ENCODE measurements around the gene SLC30A2. TPM values are rescaled to one million over a fixed set of nuclear protein-coding genes. Genes with fewer than 3 reads are reported as not detected.
"Not testable (repeated sequence)": the region's sequence is repeated elsewhere in the genome, so short reads cannot be mapped to it uniquely, and the experiment has no call there.

SLC30A2 gene
- total RNA-seq (ENCODE audit: low replicate concordance): 4.4 and 24.4 TPM in 2 replicates
- long read RNA-seq, partial matches to known transcripts: 4 of 6 reads
- long read RNA-seq, other reads (novel, unspliced or antisense): 2 of 6 reads

- no peak for TF ChIP-seq CTCF (conservative IDR thresholded peaks at IDR 0.05)
- Mint-ChIP-seq H3K4me3 (peak within 1 kb of the TSS; percentile 87), H3K27me3 (peaks cover 77% of the 10 kb centered on the region), H3K4me1 (ENCODE audit: unreplicated experiment) (peaks cover 10% of the 10 kb centered on the region), H3K9me3 (no peaks in the 10 kb centered on the region), H3K36me3 (no peaks in the 10 kb centered on the region), H3K27ac (peak within 1 kb of the TSS; percentile 82)
- no peak for DNase-seq (ENCODE audit: extremely low spot score, unreplicated experiment)
These were observed at the start of gene SLC30A2 for GRCh38 chr1:26045722-26046245. Gene SLC30A2, minus strand, starts transcription at chr1:26046118. Its CDS starts 222 bp downstream, at chr1:26045896.

- H3K27ac Mint-ChIP-seq: peak overlapping the region; percentile 88
- no peaks in the 10 kb centered on the region for H3K36me3 Mint-ChIP-seq
- H3K4me3 Mint-ChIP-seq: peak overlapping the region; percentile 39
- H3K27me3 Mint-ChIP-seq: no peaks in the 10 kb centered on the region
- peaks cover 11% of the 10 kb centered on the region for H3K9me3 Mint-ChIP-seq
- peaks cover 24% of the 10 kb centered on the region for H3K4me1 Mint-ChIP-seq (ENCODE audit: unreplicated experiment)
- peak; percentile 16 for TF ChIP-seq CTCF (conservative IDR thresholded peaks at IDR 0.05)
- DNase-seq (ENCODE audit: extremely low spot score, unreplicated experiment): peak; percentile 71
These were observed 48.9 kb upstream of the SLC30A2 start for GRCh38 chr1:26094677-26095383.

GRCh38 chr1:26094076-26094669 is 48.3 kb upstream of the SLC30A2 start:
- Mint-ChIP-seq H3K9me3 (peaks cover 11% of the 10 kb centered on the region), H3K4me1 (ENCODE audit: unreplicated experiment) (peaks cover 24% of the 10 kb centered on the region), H3K36me3 (no peaks in the 10 kb centered on the region), H3K4me3 (peak overlapping the region; percentile 39), H3K27me3 (no peaks in the 10 kb centered on the region), H3K27ac (peak overlapping the region; percentile 88)
- no peak for DNase-seq (ENCODE audit: extremely low spot score, unreplicated experiment)
- no peak for TF ChIP-seq CTCF (conservative IDR thresholded peaks at IDR 0.05)

GRCh38 chr1:26093569-26093968 is 47.7 kb upstream of the SLC30A2 start:
- not testable (repeated sequence) for DNase-seq (ENCODE audit: extremely low spot score, unreplicated experiment); H3K27me3 Mint-ChIP-seq; H3K36me3 Mint-ChIP-seq
- Mint-ChIP-seq H3K27ac (peak overlapping the region; percentile 45), H3K4me1 (ENCODE audit: unreplicated experiment) (peaks cover 24% of the 10 kb centered on the region), H3K4me3 (peak overlapping the region; percentile 24), H3K9me3 (peaks cover 11% of the 10 kb centered on the region)

- no peaks in the 10 kb centered on the region for H3K36me3 Mint-ChIP-seq
- H3K27ac Mint-ChIP-seq: peak overlapping the region; percentile 29
- H3K4me1 Mint-ChIP-seq (ENCODE audit: unreplicated experiment): peaks cover 24% of the 10 kb centered on the region
These were observed 46.5 kb upstream of the SLC30A2 start for GRCh38 chr1:26092422-26092821.

More at GRCh38 chr1:26092422-26092821, 46.5 kb upstream of the SLC30A2 start:
- no peak for DNase-seq (ENCODE audit: extremely low spot score, unreplicated experiment)
- peaks cover 11% of the 10 kb centered on the region for H3K9me3 Mint-ChIP-seq
- no peak for TF ChIP-seq CTCF (conservative IDR thresholded peaks at IDR 0.05)
- no peaks in the 10 kb centered on the region for H3K27me3 Mint-ChIP-seq
- no peak overlapping the region for H3K4me3 Mint-ChIP-seq
